SK-N-SH treated with all-trans-retinoic acid at 6 μM for 48 hours (cell line): ENCODE results near the gene NFU1.

Experiments used
- ARNTL ChIP-seq: fragments of 450-650 bp; formaldehyde crosslinking; IDR thresholded peaks from 2 replicates; pipeline ENCODE4 v1.5.0; 2020; ENCODE audit warnings: low read depth, mild to moderate bottlenecking, moderate library complexity, borderline replicate concordance
- BACH2 ChIP-seq: fragments of 250-450 bp; sonication (Bioruptor Pico); IDR thresholded peaks from 2 replicates; pipeline ENCODE4 v1.9.0; 2021; ENCODE audit warnings: mild to moderate bottlenecking, borderline replicate concordance
- CSDC2 ChIP-seq: fragments of 250-450 bp; sonication (Bioruptor Pico); IDR thresholded peaks from 2 replicates; pipeline ENCODE4 v1.5.0; 2020; ENCODE audit warnings: mild to moderate bottlenecking, moderate library complexity
- ESRRG ChIP-seq: fragments of 250-450 bp; sonication (Bioruptor Pico); IDR thresholded peaks from 2 replicates; pipeline ENCODE4 v1.6.1; 2021; ENCODE audit warnings: mild to moderate bottlenecking
- ISL1 ChIP-seq: fragments of 250-450 bp; sonication (Bioruptor Pico); IDR thresholded peaks from 2 replicates; pipeline ENCODE4 v2.1.2; 2022; ENCODE audit warnings: mild to moderate bottlenecking, moderate library complexity
- OSR1 ChIP-seq: fragments of 250-450 bp; sonication (Bioruptor Pico); IDR thresholded peaks from 2 replicates; pipeline ENCODE4 v1.8.0; 2022; ENCODE audit warnings: moderate library complexity, mild to moderate bottlenecking, inconsistent platforms
- PATZ1 ChIP-seq: fragments of 250-450 bp; sonication (Bioruptor Pico); IDR thresholded peaks from 2 replicates; pipeline ENCODE4 v1.8.0; 2020; ENCODE audit warnings: mild to moderate bottlenecking, moderate library complexity, borderline replicate concordance
- RARB ChIP-seq: fragments of 250-450 bp; sonication (Bioruptor Pico); IDR thresholded peaks from 2 replicates; pipeline ENCODE4 v1.8.0; 2021; ENCODE audit warnings: mild to moderate bottlenecking, moderate library complexity
- TOX ChIP-seq: fragments of 250-450 bp; sonication (Bioruptor Pico); IDR thresholded peaks from 2 replicates; pipeline ENCODE4 v1.8.0; 2021; ENCODE audit warnings: mild to moderate bottlenecking, moderate library complexity, borderline replicate concordance
- ZFP30 ChIP-seq: fragments of 450-650 bp; formaldehyde crosslinking; IDR thresholded peaks from 2 replicates; pipeline ENCODE4 v1.5.0; 2022; ENCODE audit warnings: mild to moderate bottlenecking, moderate library complexity
- ZNF70 ChIP-seq: fragments of 450-650 bp; formaldehyde crosslinking; IDR thresholded peaks from 2 replicates; pipeline ENCODE4 v1.5.0; 2020; ENCODE audit warnings: mild to moderate bottlenecking, moderate library complexity
- ZNF8 ChIP-seq: fragments of 450-650 bp; formaldehyde crosslinking; IDR thresholded peaks from 2 replicates; pipeline ENCODE4 v1.5.0; 2020; ENCODE audit warnings: mild to moderate bottlenecking, moderate library complexity
- TF ChIP-seq, protein P1 (sequence below): fragments of 250-450 bp; sonication (Bioruptor Pico); IDR thresholded peaks from 2 replicates; pipeline ENCODE4 v1.5.1; 2021; ENCODE audit warnings: mild to moderate bottlenecking, moderate library complexity
- TF ChIP-seq, protein P2 (sequence below): fragments of 250-450 bp; sonication (Bioruptor Pico); IDR thresholded peaks from 2 replicates; pipeline ENCODE4 v1.8.0; 2021; ENCODE audit warnings: low read depth, mild to moderate bottlenecking, moderate library complexity, borderline replicate concordance

DNA sequence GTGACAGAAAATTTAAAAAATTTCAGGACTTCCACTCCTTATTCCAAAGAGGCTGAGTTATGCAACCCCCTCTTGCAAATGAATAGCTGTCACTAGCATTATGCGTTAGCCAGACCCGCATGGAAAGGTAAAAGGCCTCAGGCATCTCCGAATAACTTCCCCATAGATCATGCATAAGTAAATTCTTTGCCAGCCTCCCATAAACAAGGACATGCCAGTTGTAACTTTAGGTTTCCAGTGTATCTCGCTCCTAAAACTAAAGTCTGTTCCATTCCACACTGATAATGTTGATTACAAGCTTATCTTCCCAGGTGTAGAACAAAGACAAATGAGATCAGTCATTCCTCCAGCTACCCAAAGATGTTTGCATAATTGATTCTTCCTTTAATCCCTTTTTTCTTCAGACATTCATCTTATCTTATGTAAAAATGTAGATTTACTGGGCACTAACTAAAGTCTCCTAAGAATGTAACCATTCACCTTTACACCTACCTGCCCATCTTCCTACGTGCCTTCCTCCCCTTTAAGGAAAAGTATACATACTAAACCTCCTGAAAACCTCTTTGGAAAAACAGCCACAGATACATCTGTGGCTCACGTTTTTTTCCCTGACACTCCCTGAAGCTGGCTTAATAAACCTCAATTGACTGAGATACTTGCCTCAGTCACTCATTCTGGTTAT lies 13.6 kb upstream of the NFU1 start:
- TF ChIP-seq TOX (CRISPR knock-in tag) (no peak), ISL1 (no peak), ARNTL (CRISPR knock-in tag) (no peak), RARB (CRISPR knock-in tag) (no peak), CSDC2 (CRISPR knock-in tag) (no peak), BACH2 (CRISPR knock-in tag) (no peak), ZFP30 (CRISPR knock-in tag) (no peak), OSR1 (CRISPR knock-in tag) (no peak), ZNF8 (CRISPR knock-in tag) (no peak), ZNF70 (CRISPR knock-in tag) (no peak), ESRRG (no peak), PATZ1 (CRISPR knock-in tag) (no peak)
- TF ChIP-seq, protein P1, sequence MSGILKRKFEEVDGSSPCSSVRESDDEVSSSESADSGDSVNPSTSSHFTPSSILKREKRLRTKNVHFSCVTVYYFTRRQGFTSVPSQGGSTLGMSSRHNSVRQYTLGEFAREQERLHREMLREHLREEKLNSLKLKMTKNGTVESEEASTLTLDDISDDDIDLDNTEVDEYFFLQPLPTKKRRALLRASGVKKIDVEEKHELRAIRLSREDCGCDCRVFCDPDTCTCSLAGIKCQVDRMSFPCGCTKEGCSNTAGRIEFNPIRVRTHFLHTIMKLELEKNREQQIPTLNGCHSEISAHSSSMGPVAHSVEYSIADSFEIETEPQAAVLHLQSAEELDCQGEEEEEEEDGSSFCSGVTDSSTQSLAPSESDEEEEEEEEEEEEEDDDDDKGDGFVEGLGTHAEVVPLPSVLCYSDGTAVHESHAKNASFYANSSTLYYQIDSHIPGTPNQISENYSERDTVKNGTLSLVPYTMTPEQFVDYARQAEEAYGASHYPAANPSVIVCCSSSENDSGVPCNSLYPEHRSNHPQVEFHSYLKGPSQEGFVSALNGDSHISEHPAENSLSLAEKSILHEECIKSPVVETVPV (CRISPR knock-in tag): no peak
- TF ChIP-seq, protein P2, sequence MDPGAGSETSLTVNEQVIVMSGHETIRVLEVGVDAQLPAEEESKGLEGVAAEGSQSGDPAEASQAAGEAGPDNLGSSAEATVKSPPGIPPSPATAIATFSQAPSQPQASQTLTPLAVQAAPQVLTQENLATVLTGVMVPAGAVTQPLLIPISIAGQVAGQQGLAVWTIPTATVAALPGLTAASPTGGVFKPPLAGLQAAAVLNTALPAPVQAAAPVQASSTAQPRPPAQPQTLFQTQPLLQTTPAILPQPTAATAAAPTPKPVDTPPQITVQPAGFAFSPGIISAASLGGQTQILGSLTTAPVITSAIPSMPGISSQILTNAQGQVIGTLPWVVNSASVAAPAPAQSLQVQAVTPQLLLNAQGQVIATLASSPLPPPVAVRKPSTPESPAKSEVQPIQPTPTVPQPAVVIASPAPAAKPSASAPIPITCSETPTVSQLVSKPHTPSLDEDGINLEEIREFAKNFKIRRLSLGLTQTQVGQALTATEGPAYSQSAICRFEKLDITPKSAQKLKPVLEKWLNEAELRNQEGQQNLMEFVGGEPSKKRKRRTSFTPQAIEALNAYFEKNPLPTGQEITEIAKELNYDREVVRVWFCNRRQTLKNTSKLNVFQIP (CRISPR knock-in tag): no peak
